RKO (cell line): ENCODE measurements around the gene RMI2.

Experiments
- DNase-seq: peaks from one replicate; pipeline ENCODE4 v3.0.0-alpha.2; 2016; ENCODE audit warnings: low spot score

Gene RMI2

DNA sequence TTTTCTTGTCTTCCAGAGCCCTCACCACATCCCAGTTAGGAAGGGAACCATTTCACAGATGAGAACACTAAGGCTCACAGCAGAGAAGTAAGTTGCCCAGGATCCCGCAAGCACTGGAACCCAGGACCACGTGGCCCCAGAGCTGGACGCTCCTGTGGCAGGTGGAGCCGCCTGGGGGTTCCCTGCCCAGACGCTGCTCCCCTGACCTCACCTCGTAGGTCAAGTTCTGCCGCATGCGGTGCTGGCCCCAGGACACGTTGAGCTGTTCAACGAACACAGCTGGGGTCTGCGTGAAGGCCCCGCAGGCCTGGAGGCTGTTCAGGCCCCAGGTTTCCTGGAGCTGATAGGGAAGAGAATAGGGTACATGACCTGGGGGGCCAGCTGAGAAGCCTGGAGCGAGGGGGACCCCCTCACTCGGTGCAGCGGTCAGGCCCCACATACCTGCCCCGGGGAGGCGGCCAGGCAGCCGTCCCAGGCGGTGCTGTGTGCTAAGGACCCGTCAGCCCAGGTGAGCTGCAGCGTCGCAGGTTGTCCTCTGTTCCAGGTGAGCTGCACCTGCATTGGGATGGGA is 54.1 kb downstream of the RMI2 start:
- DNase-seq = no peak

DNA sequence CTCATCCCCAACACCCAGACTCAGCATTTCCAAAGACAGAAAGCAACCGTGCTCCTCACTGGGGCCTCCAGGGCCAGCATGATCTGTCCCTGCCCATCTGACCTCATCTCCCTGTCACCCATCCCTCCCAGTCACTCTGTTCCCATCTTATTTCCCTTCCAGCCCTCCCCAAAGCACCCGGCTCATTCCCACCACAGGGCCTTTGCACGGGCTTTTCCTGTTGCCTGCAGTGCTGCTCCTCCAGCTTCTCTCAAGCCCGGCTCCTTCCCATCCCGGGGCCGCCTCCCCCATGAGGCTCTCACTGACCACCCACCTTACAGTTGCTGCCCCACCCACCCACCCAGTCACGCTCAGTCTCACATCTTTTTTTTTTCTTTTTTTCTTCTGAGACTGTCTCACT is 54.8 kb downstream of the RMI2 start:
- peak; percentile 24 for DNase-seq
